ENCODE data around the gene ANKRD29.
A peak's percentile ranks its signal among the peaks of the same experiment; 100 is the strongest.
"Not testable (repeated sequence)": the region's sequence is repeated elsewhere in the genome, so short reads cannot be mapped to it uniquely, and the experiment has no call there.

Gene ANKRD29

GRCh38 chr18:23616258-23616657 is 46.5 kb downstream of the ANKRD29 start:
- no peak for DNase-seq (ENCODE audit: low read depth)

GRCh38 chr18:23614891-23615290 is 47.8 kb downstream of the ANKRD29 start:
- no peak for DNase-seq (ENCODE audit: low read depth)

GRCh38 chr18:23614413-23614812 is 48.3 kb downstream of the ANKRD29 start:
- DNase-seq (ENCODE audit: low read depth): no peak

- not testable (repeated sequence) for DNase-seq (ENCODE audit: low read depth)
Measured at GRCh38 chr18:23613091-23613475, 49.6 kb downstream of the ANKRD29 start.

- no peak for DNase-seq (ENCODE audit: low read depth)
Measured at GRCh38 chr18:23612434-23613090, 50.1 kb downstream of the ANKRD29 start.

- DNase-seq (ENCODE audit: low read depth): no peak
Measured at GRCh38 chr18:23609390-23610023, 53.2 kb downstream of the ANKRD29 start.

GRCh38 chr18:23608211-23608610 is 54.5 kb downstream of the ANKRD29 start:
- DNase-seq (ENCODE audit: low read depth): no peak

- no peak for DNase-seq (ENCODE audit: low read depth)
Measured at GRCh38 chr18:23605941-23606340, 56.8 kb downstream of the ANKRD29 start.

- DNase-seq (ENCODE audit: low read depth): no peak
Measured at GRCh38 chr18:23599809-23600208, 62.9 kb downstream of the ANKRD29 start.

GRCh38 chr18:23596183-23596582 is 66.5 kb downstream of the ANKRD29 start:
- no peak for DNase-seq (ENCODE audit: low read depth)

GRCh38 chr18:23595591-23595990 is 67.1 kb downstream of the ANKRD29 start:
- no peak for DNase-seq (ENCODE audit: low read depth)

GRCh38 chr18:23593720-23594119 is 69.0 kb downstream of the ANKRD29 start:
- DNase-seq (ENCODE audit: low read depth): no peak

GRCh38 chr18:23592911-23593310 is 69.8 kb downstream of the ANKRD29 start:
- DNase-seq (ENCODE audit: low read depth): no peak

- DNase-seq (ENCODE audit: low read depth): no peak
Measured at GRCh38 chr18:23591011-23591410, 71.7 kb downstream of the ANKRD29 start.

GRCh38 chr18:23588836-23589560 is 73.7 kb downstream of the ANKRD29 start:
- DNase-seq (ENCODE audit: low read depth): no peak

GRCh38 chr18:23587220-23587642 is 75.5 kb downstream of the ANKRD29 start:
- DNase-seq (ENCODE audit: low read depth): no peak

- DNase-seq (ENCODE audit: low read depth): peak; percentile 89
Measured at GRCh38 chr18:23586249-23587196, 76.2 kb downstream of the ANKRD29 start, which contains the start of gene NPC1. Gene NPC1 (minus strand): TSS chr18:23586506. CDS start chr18:23586343, 163 bp downstream.

GRCh38 chr18:23585897-23586248 is 76.8 kb downstream of the ANKRD29 start:
- DNase-seq (ENCODE audit: low read depth): no peak

GRCh38 chr18:23585007-23585871 is 77.5 kb downstream of the ANKRD29 start:
- DNase-seq (ENCODE audit: low read depth): no peak

- DNase-seq (ENCODE audit: low read depth): no peak
Measured at GRCh38 chr18:23584019-23584983, 78.4 kb downstream of the ANKRD29 start.
